Activated naive CD4-positive, alpha-beta T cell treated with anti-CD3 and anti-CD28 coated beads, Interleukin-2, amount 50 U/mL, for 72 hours (primary cell): Measurements from ENCODE around the gene SLC17A9. TPM values are rescaled to one million over a fixed set of nuclear protein-coding genes. Genes with fewer than 3 reads are reported as not detected.

Experiments used
- ATAC-seq, 2 donors: fragments of 150-1000 bp; cut with Tn5 transposase; 2 replicates each; pipeline ENCODE4 v1.10.0; 2021; ENCODE audit warnings: mild to moderate bottlenecking in 2 of 2, moderate library complexity in 2 of 2
- DNase-seq, 2 donors: peaks; one replicate each; pipeline ENCODE4 v3.0.0; 2021 to 2022; ENCODE audit warnings: low spot score in 2 of 2
- H3K27ac Mint-ChIP-seq, 2 donors: one replicate each; pipeline ENCODE4 v1.8.0; 2022; ENCODE audit warnings: mild to moderate bottlenecking in 2 of 2, mixed read lengths in 2 of 2
- H3K36me3 Mint-ChIP-seq, 2 donors: one replicate each; pipeline ENCODE4 v1.8.0; 2022; ENCODE audit warnings: mixed read lengths in 2 of 2
- H3K9me3 Mint-ChIP-seq, 2 donors: one replicate each; pipeline ENCODE4 v1.8.0; 2022; ENCODE audit warnings: mixed read lengths in 2 of 2
- total RNA-seq, 2 donors: library from RNA; stranded (reverse); gene quantifications; one replicate each; pipeline ENCODE4 v1.2.3, GENCODE V29; 2022

Gene SLC17A9
- total RNA-seq, 2 donors from 2014 or later: 17.5 to 22.0 TPM

- H3K27ac Mint-ChIP-seq: no peak overlapping the region
- H3K36me3 Mint-ChIP-seq: no peaks in the 10 kb centered on the region
- no peak for ATAC-seq
- H3K9me3 Mint-ChIP-seq: no peaks in the 10 kb centered on the region
- no peak for DNase-seq
These were observed 42.4 kb downstream of the SLC17A9 start for GRCh38 chr20:62994869-62995281.

- Mint-ChIP-seq H3K36me3 (no peaks in the 10 kb centered on the region), H3K27ac (no peak overlapping the region), H3K9me3 (no peaks in the 10 kb centered on the region)
- ATAC-seq (no peak), DNase-seq (no peak)
These were observed 43.0 kb downstream of the SLC17A9 start for GRCh38 chr20:62995481-62995880.

- Mint-ChIP-seq H3K27ac (no peak overlapping the region), H3K9me3 (no peaks in the 10 kb centered on the region), H3K36me3 (no peaks in the 10 kb centered on the region)
- DNase-seq (no peak), ATAC-seq (no peak)
These were observed 43.5 kb downstream of the SLC17A9 start for GRCh38 chr20:62995898-62996595.

- H3K27ac Mint-ChIP-seq: no peak overlapping the region
These were observed 44.1 kb downstream of the SLC17A9 start for GRCh38 chr20:62996596-62996982.

GRCh38 chr20:62997417-62998035 lies 45.0 kb downstream of the SLC17A9 start:
- DNase-seq (no peak), ATAC-seq (no peak)
- Mint-ChIP-seq H3K36me3 (no peaks in the 10 kb centered on the region), H3K9me3 (no peaks in the 10 kb centered on the region), H3K27ac (no peak overlapping the region)

More at GRCh38 chr20:62996596-62996982, 44.1 kb downstream of the SLC17A9 start:
- Mint-ChIP-seq H3K9me3 (no peaks in the 10 kb centered on the region), H3K36me3 (no peaks in the 10 kb centered on the region)
- ATAC-seq: no peak
- DNase-seq: no peak

- ATAC-seq (no peak), DNase-seq (no peak)
- Mint-ChIP-seq H3K9me3 (no peaks in the 10 kb centered on the region), H3K36me3 (no peaks in the 10 kb centered on the region), H3K27ac (no peak overlapping the region)
These were observed 45.9 kb downstream of the SLC17A9 start for GRCh38 chr20:62998449-62998848.

GRCh38 chr20:62999580-62999979 lies 47.1 kb downstream of the SLC17A9 start:
- no peak overlapping the region for H3K27ac Mint-ChIP-seq
- H3K9me3 Mint-ChIP-seq: no peaks in the 10 kb centered on the region
- ATAC-seq (no peak), DNase-seq (no peak)
- no peaks in the 10 kb centered on the region for H3K36me3 Mint-ChIP-seq

GRCh38 chr20:63000036-63000435 lies 47.5 kb downstream of the SLC17A9 start:
- no peak for DNase-seq
- no peaks in the 10 kb centered on the region for H3K36me3 Mint-ChIP-seq
- ATAC-seq: no peak
- no peaks in the 10 kb centered on the region for H3K9me3 Mint-ChIP-seq
- no peak overlapping the region for H3K27ac Mint-ChIP-seq

GRCh38 chr20:63000958-63001357 lies 48.4 kb downstream of the SLC17A9 start:
- H3K9me3 Mint-ChIP-seq: no peaks in the 10 kb centered on the region
- no peaks in the 10 kb centered on the region for H3K36me3 Mint-ChIP-seq
- DNase-seq: no peak
- ATAC-seq: no peak
- no peak overlapping the region for H3K27ac Mint-ChIP-seq

- Mint-ChIP-seq H3K36me3 (no peaks in the 10 kb centered on the region), H3K27ac (no peak overlapping the region), H3K9me3 (no peaks in the 10 kb centered on the region)
- no peak for ATAC-seq
- DNase-seq: no peak
These were observed 50.0 kb downstream of the SLC17A9 start for GRCh38 chr20:63002511-63002910.

GRCh38 chr20:63003546-63003945 lies 51.0 kb downstream of the SLC17A9 start:
- Mint-ChIP-seq H3K36me3 (no peaks in the 10 kb centered on the region), H3K9me3 (no peaks in the 10 kb centered on the region), H3K27ac (no peak overlapping the region)
- DNase-seq: no peak
- no peak for ATAC-seq

GRCh38 chr20:63004607-63005364 lies 52.3 kb downstream of the SLC17A9 start:
- ATAC-seq (no peak), DNase-seq (no peak)
- Mint-ChIP-seq H3K36me3 (no peaks in the 10 kb centered on the region), H3K27ac (no peak overlapping the region), H3K9me3 (no peaks in the 10 kb centered on the region)

GRCh38 chr20:63005365-63005861 lies 52.9 kb downstream of the SLC17A9 start:
- H3K36me3 Mint-ChIP-seq: no peaks in the 10 kb centered on the region
- DNase-seq: no peak
- H3K27ac Mint-ChIP-seq: no peak overlapping the region
- H3K9me3 Mint-ChIP-seq: no peaks in the 10 kb centered on the region
- no peak for ATAC-seq

- Mint-ChIP-seq H3K9me3 (no peaks in the 10 kb centered on the region), H3K27ac (no peak overlapping the region), H3K36me3 (no peaks in the 10 kb centered on the region)
- DNase-seq: no peak
- no peak for ATAC-seq
These were observed 53.5 kb downstream of the SLC17A9 start for GRCh38 chr20:63005862-63006539.

GRCh38 chr20:63006540-63007359 lies 54.2 kb downstream of the SLC17A9 start, which contains the start of gene BHLHE23:
Gene BHLHE23, minus strand, starts transcription at chr20:63006964. Its CDS starts 190 bp downstream, at chr20:63006774.
- Mint-ChIP-seq H3K36me3 (no peaks in the 10 kb centered on the region), H3K9me3 (no peaks in the 10 kb centered on the region), H3K27ac (no peak within 1 kb of the TSS)
- DNase-seq: peak in 1 of 2 donors; percentile 32
- no peak for ATAC-seq

- ATAC-seq: no peak
- no peak for DNase-seq
- H3K36me3 Mint-ChIP-seq: peaks cover 0 to 1% of the 10 kb centered on the region in 2 donors
- no peak overlapping the region for H3K27ac Mint-ChIP-seq
- H3K9me3 Mint-ChIP-seq: no peaks in the 10 kb centered on the region
These were observed 54.8 kb downstream of the SLC17A9 start for GRCh38 chr20:63007360-63007645.
